HG03135 (cell line): ENCODE measurements around the gene PLXNA4.

Experiments used
- ATAC-seq: cut with Tn5 transposase; IDR thresholded peaks from one replicate; pipeline ENCODE4 v1.9.1; 2021; ENCODE audit warnings: mild to moderate bottlenecking, moderate library complexity; ENCODE audit not compliant: unreplicated experiment

PLXNA4 gene

GRCh38 chr7:132446666-132447278 is 129.5 kb downstream of the PLXNA4 start:
- ATAC-seq = no peak

- no peak for ATAC-seq
Measured at GRCh38 chr7:132446260-132446659, 130.0 kb downstream of the PLXNA4 start.

- no peak for ATAC-seq
Measured at GRCh38 chr7:132443761-132444520, 132.3 kb downstream of the PLXNA4 start.

GRCh38 chr7:132441935-132442334 is 134.3 kb downstream of the PLXNA4 start:
- ATAC-seq = no peak

GRCh38 chr7:132440151-132440550 is 136.1 kb downstream of the PLXNA4 start:
- no peak for ATAC-seq

- no peak for ATAC-seq
Measured at GRCh38 chr7:132438926-132439325, 137.3 kb downstream of the PLXNA4 start.

- no peak for ATAC-seq
Measured at GRCh38 chr7:132437730-132438129, 138.5 kb downstream of the PLXNA4 start.

- no peak for ATAC-seq
Measured at GRCh38 chr7:132436121-132436520, 140.1 kb downstream of the PLXNA4 start.

GRCh38 chr7:132435016-132435990 is 141.0 kb downstream of the PLXNA4 start:
- ATAC-seq = no peak

GRCh38 chr7:132434041-132434440 is 142.2 kb downstream of the PLXNA4 start:
- ATAC-seq = no peak

GRCh38 chr7:132433301-132433700 is 143.0 kb downstream of the PLXNA4 start:
- ATAC-seq = no peak

GRCh38 chr7:132430861-132431822 is 145.1 kb downstream of the PLXNA4 start:
- ATAC-seq = no peak

GRCh38 chr7:132430041-132430855 is 146.0 kb downstream of the PLXNA4 start:
- ATAC-seq = no peak

- no peak for ATAC-seq
Measured at GRCh38 chr7:132429181-132429580, 147.1 kb downstream of the PLXNA4 start.

- ATAC-seq = no peak
Measured at GRCh38 chr7:132428247-132428919, 147.9 kb downstream of the PLXNA4 start.

GRCh38 chr7:132425942-132426341 is 150.3 kb downstream of the PLXNA4 start:
- no peak for ATAC-seq

- ATAC-seq = no peak
Measured at GRCh38 chr7:132424821-132425724, 151.2 kb downstream of the PLXNA4 start.

GRCh38 chr7:132424277-132424676 is 152.0 kb downstream of the PLXNA4 start:
- no peak for ATAC-seq
